ENCODE measurements around the gene KMT5B.

Gene KMT5B

GRCh38 chr11:68186061-68186460 is 27.0 kb downstream of the KMT5B start:
- no peak for DNase-seq

DNA sequence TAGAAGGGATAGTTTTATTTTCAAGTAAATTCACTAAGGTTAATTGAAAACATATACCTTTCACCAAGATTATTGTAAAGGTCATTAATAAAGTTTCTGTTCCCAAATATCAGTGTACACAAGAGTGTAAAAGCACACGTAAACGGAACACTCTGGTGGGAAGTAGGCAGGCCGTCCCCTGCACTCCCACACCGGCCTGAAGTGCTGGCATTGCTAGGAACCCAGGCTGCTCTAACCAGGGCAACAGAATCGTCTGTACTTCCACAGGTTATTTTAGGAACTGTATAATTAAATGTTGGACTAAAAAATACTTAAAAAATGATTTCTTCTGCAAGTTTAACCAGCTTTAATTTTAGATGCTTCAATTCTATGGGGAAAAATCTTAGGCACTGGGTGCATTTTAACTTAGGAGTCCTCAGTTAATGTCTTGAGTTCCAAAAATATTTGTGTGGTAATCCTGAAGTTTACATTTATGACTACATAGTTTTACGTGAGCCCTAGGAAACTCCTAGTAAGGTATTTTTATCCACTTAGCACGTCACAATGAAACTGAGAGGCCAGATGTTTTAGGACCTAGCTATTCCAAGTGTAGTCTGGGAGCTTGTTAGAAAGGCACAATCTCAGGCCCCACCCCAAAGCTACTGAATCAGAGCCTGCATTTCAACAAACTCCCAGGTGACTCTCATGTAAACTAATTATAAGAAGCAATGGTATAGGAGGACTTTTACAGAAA is 31.2 kb downstream of the KMT5B start:
- DNase-seq = no peak

- DNase-seq = no peak
These were observed 33.2 kb downstream of the KMT5B start for GRCh38 chr11:68179847-68180246.

DNA sequence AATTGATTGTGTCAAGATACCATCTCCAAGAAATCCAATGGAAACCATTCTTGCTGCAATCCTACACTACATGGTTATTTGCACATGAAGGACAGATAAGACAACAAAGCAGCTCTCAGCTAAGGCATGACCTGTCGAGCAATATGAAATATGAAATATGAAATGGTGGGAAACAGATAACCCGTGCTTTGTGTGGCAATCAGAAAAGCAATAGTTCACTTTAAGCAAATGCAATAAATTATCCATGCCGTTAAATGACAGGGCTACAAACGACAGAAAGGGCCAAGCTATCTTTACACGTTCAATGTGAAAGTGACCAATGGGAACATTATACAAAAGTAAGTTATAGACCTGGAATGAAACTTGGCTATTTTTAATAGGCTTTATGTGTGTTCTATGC is 35.2 kb downstream of the KMT5B start:
- no peak for DNase-seq

DNA sequence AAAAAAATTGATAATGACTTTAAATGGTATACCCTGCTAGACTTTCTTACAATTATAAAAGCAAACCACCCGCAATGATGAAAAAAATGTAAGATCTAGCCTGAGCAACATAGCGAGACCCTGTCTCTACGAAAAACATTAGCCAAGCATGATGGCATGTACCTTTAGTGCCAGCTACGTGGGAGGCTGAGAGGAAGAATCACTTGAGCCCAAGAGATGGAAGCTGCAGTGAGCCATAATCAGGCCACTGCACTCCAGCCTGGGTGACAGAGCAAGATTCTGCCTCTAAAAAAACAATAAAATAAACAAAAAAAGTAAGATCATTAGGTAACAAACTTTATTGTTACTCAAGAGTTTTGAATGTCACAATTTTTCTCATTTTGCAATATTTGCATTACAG is 39.2 kb downstream of the KMT5B start:
- DNase-seq = no peak

DNA sequence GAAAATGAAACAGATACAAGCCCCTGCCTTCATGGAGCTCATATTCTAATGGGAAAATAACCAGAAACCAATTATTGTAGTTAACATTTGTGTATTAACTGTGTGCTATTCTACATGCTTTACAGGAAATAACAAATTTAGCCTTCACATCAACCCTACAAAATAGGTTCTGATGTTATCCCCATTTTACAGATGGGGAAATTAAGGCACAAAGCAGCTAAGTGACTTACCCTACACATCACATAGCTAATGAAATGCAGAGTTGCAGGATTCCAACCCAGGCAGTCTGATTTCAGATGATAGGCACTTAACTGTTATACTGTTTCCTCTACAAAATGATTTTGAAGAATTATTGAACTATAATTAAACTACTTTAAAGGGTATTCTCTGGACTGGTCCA is 43.7 kb downstream of the KMT5B start:
- no peak for DNase-seq

DNA sequence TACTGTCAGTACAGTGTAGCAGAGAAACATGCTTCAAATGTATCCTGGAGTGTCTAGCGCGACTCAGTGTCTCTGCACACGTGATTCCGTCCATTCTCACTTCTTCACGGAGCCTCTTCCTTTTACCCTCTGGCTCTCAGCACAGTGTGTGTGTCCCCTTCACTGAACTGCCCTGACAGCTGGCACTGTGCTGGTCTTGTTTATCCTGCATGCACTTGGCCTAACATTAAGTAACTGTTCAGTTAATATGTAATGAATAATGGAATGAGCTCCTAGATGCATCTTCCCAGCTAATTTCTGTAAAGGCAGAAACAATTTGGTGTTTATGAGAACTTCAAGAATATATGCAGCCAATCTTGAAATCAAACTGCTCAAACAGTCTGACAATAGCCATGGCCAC is 44.4 kb downstream of the KMT5B start:
- no peak for DNase-seq

GRCh38 chr11:68167474-68167873 is 45.6 kb downstream of the KMT5B start:
- DNase-seq = no peak

DNA sequence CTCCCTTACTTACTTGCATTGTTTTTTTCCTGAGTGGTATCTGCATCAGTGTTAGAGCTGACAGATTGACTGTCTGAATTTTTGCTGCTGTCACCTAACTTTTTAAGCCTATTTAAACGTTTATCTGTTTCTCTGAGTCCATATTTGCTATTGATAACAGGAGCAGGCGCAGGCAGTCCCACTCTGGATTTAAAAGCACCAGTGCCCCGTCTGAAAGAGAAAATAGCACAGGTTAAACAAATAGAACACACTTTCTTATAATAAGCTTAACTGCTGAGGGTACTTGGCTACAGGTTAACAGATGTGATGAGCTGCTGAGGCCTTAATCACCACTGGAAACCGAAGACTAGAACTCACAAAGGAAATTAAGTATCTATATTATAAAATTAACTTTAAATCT is 46.1 kb downstream of the KMT5B start:
- DNase-seq = no peak

DNA sequence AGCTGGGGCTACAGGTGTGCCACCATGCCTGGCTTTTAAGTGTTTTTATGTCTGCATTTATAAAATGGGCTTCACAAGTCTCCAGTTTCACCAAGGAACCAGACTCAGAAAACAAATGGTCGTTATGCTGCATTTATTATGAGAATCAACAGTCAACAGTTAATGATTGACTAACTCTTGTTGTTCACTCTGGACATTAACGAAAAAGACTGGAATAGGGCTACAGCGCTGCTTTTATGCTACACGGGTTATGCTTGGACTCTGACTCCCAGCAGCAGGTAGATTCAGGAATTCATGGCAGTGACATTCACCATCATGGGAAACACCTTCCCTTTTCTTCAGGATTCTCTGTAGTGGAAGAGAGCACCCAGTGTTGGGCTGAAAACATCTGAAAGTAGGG is 47.5 kb downstream of the KMT5B start:
- no peak for DNase-seq

DNA sequence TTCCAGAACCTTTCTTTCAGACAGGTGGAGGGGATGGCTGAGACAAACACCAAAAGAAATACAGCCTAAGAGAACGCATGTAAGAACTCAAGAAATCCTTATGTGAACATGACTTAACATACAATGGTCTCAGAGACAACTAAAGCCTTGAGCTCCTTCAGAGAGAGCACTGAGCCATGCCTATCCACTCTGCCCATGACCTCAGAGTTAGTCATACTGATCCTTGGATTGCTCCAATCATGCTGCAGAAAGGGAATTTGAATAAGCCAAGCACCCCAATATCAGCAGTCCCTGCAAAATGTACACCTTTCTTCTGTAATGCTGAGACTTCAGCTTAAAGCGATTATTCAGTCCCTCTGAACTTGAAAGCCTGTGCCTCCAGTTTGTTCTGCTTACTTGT is 48.7 kb downstream of the KMT5B start:
- no peak for DNase-seq

DNA sequence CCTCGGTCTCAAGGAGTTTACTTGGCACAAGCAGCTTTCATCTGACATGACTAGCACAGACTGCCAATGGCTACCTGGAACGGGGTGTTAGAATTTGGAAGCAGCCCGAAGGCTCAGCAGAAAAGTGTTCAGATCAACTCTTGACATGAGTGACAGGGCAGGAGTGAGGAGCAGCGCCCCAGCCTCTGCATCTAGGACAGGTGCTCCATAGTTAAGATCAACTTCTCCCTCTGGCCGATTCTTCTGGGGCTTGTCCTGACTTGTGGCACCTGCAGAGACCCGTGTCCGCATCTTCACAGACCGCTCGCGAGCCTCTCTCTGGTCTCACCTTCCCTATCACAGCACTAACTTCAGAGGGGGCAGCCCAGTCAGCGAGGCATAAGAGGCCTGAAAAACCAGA is 49.4 kb downstream of the KMT5B start:
- no peak for DNase-seq

DNA sequence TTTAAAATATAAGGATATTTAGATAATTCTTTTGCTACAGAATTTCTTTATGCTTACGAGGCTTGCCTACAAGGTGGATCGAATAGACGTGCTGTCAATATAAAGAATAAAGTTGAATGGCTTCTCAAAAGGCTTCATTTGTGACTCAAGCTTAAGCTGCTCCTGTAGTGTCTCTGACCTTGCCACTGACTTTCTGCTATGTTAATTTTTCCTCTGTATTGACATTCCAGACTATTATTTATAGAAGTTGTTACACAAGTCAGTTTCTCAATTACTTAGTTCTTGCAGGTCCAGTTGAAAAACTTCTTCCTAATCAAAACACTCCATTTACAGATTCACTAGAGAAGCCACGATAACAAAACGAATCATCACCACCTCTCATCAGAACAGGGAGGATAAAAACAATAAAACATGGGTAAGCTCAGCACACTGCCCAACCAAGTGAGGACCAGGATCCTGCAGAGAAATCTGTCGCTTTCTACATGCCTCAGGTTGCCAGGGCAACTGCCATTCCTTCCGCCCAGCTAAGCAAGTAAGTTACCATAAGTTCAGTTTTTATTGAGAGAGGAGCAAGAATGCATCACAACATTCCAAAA is 52.9 kb downstream of the KMT5B start:
- DNase-seq = no peak

GRCh38 chr11:68159665-68160064 is 53.4 kb downstream of the KMT5B start:
- no peak for DNase-seq

- DNase-seq = no peak
These were observed 53.9 kb downstream of the KMT5B start for GRCh38 chr11:68159161-68159560.

GRCh38 chr11:68158580-68158979 is 54.5 kb downstream of the KMT5B start:
- no peak for DNase-seq

DNA sequence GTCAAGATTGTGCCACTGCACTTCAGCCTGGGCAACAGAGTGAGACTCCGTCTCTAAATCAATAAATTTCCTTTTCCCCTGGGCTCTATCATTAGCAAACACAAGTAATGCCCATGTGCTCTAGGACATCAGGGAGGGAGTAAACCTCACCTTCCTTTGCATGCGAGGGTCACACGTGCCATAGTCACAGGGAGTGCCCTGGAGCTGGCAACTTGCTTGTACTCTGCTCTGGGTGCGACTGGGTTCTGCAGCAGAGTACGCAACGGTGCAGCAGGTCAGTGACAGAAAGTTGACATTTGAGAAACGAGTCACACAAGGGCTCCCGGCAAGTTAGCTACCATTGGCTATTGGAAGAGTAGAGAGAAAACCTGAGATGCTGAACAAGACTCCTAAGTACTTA is 59.4 kb downstream of the KMT5B start:
- no peak for DNase-seq

DNA sequence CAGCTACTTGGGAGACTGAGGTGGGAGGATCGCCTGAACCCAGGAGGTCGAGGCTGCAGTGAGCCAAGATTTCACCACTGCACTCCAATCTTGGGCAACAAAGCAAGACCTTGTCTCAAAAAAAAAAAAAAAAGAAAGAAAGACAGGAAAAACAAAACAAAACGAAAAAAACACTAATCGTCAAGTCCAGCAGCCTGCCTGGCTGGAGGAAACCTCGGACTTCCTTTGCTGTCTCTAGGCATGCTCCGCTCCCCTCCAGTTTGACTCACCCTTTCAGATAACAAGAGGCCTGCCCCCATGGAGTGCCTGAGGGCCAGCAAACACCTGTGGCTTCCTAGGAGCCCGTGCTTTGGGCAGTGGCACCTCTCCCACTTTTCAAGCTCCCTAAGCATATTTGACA is 63.1 kb downstream of the KMT5B start:
- DNase-seq = no peak

DNA sequence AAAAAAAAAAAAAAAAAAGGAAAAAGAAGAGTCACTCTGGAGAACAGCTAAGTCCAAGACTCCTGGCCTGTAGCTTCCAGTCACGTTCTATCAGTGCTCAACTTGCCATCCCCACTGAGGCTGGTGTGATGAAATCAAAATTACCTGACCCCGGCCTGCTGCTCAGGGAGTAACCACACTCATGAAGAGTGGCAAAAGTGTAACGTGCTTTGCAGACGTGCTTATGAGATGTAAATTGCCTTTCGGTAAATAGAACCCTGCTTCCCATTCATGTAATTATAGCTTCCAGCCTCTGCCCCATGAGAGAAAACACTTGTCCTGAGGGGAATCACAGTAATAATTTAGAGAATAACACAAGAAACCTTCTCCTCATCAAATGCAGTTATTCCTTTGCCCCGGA is 63.7 kb downstream of the KMT5B start:
- no peak for DNase-seq

- DNase-seq = no peak
These were observed 64.2 kb downstream of the KMT5B start for GRCh38 chr11:68148879-68149278.

DNA sequence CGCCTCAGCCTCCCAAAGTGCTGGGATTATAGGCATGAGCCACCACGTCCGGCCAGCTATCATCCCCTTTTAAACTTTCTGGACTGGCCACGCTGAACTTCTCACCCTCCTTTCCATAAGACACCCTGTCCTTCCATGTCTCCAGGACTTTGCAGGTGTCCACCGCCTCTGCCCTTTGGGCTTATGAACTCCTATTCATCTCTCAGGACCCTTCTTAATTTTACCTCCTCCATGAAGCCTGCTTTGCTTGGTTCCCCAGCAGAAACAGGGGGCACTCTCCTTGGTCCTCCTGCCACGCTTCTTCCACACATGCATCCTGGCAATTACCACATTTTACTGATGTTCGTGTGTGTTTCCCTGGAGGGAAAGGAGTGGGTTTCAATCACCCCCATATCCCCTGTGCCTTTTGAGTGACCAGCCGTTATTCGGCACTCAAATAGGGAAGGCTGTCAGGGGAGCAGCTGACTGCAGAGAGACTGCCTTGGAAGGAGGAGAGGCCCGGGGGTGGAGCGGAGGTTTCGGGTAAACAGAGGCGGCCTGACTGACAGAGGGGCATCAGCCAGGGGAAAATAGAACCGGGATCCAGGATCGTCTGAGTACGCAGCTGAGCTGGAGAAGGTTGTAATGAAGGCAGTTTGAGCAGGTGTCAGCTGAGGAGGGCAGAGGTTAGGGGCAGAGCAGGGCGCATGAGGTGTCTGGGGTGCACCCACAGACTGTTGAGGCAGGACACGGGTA is 64.9 kb downstream of the KMT5B start:
- no peak for DNase-seq

DNA sequence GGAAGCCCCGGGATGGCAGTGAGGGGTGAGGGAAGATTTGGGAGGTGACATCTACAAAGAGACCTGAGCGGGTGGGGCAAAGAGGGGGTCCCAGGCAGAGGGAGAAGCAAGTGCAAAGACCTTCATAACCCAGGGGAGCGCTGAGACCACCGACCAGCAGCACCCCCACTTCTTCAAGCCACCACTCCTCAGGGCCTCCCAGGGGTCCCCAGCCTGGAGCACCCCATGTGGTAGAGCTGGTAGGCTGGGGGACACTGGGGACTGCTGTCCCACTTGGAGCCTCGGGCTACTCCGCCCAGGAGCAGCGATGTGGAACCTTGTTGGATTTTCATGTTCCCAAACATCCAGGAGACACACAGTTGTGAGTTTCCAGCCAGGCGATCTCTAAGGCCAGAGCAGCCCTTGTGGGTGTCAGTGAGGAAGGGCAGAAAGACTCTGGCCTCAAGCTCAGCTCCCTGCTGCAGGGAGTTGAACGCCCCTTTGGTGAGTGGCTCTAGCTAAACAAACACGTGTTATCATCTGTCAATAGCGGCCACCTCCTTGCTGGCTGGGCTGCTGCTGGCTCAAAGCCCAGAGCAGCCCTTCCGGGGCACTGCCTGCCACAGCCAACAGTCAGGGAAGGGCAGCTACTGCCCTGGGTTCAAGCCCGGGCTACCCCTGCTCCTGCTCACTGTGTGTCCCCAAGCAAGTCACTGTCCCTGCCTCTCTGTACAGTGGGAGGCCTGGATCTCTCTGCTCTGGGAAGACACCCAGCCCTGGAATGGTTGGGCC is 66.2 kb downstream of the KMT5B start:
- DNase-seq = peak in 15 of 51 donors; percentile 12 to 52 (median 35)
